Midbrain (tissue), 1 donor: ENCODE results near the gene B4GALNT1.
A peak's percentile ranks its signal among the peaks of the same experiment; 100 is the strongest.
"Not testable (repeated sequence)": the region's sequence is repeated elsewhere in the genome, so short reads cannot be mapped to it uniquely, and the experiment has no call there.

Source experiments
- DNase-seq: peaks from one replicate; lab custom pipeline; 2025; lab: John Stamatoyannopoulos, UW

Gene B4GALNT1

DNA sequence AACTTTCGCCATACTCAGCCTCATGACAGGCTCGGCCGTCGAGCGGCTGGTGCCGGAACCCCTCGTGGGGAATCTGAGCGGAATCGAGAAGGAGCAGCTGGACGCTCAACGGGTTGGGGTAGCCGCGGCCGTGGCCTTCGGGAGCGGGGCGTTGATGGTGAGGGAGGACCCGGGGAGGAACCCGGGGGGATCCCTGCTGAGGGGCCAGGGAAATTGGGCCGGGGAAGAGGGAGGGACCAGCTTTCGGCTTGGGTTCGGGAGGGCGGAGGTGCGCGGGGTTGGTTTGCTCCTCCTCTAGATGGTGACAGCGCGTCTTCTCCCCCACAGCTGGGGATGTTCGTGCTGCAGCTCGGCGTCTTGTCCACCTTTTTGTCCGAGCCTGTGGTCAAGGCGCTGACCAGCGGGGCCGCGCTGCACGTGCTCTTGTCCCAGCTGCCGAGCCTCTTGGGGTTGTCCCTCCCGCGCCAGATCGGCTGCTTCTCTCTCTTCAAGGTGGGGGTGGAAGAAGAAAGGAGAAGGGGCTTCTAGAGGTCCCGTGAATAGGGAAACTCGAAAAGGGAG, 12.0 kb downstream of the B4GALNT1 start:
- no peak for DNase-seq

DNA sequence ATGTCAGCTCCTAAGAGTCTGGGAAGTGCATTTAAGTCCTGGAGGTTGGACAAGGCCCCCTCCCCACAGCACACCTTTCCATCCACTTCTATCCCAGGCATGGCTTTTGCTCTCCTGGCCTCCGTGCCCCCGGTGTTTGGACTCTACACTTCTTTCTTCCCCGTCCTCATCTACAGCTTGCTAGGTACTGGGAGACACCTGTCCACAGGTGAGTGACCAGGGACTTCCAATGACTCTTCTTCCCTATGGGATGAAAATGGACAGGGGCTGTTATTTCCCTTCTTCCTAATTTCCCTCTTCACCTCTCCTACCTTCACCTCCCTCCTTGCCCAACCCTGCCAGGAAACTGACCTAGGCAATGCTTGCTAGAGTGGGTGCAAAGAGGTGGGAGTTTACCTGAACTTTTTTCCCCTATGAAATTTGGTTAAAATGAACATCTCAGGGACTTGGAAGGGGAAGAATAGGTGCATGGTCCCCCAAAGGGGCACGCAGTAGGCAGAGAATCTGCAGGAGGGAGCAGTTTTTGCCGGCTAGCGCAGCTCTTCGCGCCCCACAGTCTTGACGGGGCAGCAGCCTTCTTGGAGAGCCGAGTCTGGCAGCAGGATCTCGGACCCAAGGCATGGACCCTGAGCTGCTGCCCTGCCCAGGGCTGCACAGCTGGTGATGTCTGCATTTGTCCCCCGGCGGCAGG, 12.6 kb downstream of the B4GALNT1 start:
- DNase-seq: no peak

DNA sequence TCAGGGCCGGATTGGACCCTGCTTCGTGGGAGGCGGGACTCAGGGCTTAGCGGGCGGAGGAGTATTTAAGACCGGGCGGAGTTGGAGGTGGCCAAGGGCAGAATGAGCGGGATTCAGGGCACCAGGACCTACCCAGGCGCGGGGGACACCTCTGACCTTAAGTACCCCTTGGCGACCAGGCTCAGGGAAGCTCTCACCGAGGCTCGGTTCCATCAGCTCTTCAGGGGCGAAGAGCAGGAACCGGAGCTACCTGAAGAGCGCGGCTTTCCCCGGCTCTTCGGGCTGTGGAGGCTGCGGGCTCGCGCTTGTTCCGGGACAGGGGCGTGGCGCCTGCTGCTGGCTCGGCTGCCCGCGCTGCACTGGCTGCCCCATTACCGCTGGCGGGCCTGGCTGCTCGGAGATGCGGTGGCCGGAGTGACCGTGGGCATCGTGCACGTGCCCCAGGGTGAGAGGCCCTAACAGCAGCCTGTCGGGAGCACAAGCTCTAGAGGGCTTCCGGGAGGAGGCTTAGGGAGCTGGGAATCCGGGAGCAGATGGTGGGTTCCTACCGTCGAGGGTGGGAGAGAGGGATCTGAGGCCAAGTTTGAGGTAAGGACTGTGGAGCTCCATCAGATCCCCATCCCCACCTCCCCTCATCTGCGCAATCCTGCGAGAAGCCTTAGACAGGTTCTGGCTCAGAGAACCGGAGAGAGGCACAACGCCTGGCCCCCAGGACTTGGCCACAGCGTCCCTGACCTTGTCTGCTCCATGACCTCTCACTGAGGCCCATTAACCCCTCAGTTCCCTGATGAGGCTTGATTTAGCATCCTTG, 13.4 kb downstream of the B4GALNT1 start:
- no peak for DNase-seq

DNA sequence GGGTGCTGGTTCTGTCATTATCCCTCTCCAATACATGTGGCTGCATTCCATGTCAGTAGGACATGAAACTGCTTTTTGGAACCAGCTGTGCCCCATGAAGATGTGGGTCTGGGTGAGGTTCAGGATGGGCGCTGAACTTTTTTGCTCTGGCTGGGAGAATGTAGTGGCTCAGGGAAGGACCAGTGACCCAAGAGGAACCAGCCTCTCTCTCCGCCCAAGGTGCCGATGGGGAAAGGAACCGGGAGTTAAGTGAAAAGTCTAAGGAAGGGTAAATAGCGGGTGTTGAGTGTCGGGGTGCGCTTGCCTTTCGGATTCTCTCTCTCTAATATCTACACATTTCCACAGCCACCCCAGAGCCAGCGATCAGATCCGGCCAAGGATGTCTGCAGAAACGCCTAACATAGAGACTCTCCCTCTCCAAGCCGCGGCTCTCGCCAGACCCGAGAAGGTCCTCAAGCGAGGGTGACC, 14.0 kb downstream of the B4GALNT1 start:
- DNase-seq: no peak

DNA sequence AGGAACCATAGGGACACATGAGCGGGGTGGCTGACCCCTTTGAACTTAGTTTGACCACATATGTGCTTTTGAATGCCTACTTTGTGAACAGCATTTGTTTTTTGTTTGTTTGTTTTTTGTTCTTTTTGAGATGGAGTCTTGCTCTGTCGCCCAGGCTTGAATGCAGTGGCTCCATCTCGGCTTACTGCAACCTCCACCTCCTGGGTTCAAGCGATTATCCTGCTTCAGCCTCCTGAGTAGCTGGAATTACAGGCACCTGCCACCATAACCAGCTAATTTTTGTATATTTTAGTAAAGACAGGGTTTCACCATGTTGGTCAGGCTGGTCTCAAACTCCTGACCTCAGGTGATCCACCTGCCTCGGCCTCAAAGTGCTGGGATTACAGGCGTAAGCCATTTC, 14.6 kb downstream of the B4GALNT1 start:
- not testable (repeated sequence) for DNase-seq

DNA sequence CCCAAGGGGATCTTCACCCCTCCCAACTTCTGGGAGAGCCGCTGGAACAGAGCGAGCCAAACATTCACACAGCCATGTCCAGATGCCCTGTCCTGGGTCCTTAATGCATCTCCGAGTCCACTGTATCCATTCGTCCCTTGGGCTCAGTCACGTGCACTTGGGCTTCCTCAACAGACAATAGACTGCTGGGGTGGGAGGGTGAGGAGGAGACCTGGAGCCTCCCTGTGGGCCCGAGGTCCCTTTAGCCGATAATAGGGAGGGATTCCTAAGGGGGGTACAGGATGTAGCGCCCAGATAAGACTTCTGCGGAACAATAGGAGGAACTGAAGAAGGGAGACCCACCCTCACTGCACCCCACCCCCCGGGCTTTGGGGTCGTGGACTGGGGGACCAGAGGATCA, 15.1 kb downstream of the B4GALNT1 start:
- DNase-seq: no peak

DNA sequence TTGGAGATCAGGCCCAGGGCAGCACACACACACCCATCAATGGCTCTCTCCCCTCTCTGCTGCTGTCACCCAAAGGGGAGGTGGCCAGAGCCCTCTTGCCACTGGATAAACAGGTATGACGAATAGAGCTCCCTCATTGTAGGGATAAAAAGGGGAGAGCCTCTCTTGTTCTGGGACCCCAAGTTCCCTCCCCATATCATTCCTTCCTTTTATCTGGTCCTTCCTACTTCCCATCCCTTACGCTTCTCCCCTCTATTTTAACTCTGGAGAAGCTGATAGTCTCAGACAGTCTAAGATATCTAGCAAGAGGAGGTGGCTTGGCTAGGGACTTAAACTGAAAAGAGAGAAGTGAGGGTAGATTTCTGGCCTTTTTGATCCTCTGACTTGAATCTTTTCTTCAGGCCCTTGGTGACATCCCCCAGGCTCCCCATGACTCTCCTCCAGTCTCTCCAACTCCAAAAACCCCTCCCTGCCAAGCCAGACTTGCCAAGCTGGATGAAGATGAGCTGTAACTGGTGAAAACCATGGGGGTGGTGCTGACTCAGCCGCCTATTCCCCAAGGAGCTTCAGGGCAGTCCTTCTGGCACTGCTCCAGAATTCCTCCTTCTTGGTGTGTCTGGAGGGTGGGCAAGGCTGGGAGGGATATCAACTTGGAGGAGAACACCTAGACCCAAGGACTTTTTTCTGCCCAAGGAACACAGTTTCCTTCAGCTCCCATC, 16.5 kb downstream of the B4GALNT1 start:
- DNase-seq: no peak

DNA sequence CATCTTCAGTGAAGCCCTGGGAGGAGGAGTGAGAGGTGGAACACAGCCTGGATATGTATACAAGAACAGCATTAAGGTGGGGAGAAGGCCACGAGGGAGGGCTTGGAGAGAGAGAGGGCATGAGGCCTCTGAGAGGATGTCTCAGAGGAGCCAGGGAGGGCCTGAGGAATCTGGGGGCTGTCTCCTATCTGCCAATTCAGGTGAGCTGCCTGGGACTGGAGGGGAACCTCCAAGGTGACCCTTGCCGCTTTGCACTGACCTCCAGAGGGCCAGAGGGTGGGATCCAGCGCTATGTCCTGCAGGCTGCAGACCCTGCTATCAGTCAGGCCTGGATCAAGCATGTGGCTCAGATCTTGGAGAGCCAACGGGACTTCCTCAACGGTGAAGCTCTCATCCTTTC, 17.4 kb downstream of the B4GALNT1 start:
- no peak for DNase-seq

DNA sequence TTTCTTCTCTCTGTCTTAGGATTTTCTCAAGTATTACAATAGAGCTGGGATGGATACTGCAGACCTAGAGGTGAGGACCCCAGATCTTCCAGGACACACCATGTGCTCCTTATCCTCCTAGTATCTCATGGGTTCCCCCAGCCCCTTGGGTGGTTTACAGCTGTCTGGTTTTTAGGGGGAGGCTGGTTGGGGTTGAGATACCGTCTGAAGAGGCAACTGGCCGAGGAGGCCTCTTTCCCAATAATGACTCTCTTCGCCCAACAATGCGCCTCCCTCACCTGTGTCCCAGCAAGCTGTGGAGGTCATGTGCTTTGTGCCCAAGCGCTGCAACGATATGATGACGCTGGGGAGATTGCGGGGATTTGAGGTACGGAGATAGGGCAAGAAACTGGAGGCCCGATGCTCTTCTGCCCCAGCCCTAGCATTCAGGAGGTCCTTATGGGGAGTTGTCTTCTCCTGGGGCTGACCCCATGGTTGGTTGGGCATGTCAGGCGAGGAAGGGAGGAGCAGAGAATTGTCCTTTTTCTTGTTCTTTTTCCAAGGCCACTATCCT, 18.0 kb downstream of the B4GALNT1 start:
- DNase-seq: no peak

DNA sequence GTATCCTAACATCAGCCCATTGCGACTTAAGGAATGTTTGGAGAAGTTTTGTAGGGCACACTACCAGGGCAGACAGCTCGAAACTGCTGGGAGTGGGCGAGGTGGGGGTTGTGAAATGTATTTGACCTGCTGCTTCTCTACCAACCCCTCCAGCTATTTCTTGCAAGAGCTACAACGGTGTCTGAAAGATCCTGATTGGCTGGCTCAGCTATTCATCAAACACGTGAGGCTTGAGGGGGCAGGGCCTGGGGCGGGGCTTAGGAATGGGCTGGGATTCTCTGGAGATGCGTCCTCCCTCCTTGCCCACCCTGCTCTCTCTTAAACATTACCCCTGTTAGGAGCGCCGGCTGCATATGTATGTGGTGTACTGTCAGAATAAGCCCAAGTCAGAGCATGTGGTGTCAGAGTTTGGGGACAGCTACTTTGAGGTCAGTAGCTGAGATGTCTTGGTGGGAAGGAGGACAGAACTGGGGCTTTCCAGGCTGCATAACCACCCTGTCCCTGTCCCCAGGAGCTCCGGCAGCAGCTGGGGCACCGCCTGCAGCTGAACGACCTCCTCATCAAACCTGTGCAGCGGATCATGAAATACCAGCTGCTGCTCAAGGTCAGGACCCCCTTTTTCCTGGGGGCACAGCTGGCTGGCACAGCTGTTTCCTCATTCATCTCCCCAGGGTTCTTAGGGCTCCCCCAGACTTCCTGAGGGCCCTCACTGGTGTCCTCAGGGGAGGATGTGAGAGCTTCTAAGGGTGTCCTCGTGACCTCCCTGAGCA, 18.6 kb downstream of the B4GALNT1 start:
- DNase-seq: no peak

DNA sequence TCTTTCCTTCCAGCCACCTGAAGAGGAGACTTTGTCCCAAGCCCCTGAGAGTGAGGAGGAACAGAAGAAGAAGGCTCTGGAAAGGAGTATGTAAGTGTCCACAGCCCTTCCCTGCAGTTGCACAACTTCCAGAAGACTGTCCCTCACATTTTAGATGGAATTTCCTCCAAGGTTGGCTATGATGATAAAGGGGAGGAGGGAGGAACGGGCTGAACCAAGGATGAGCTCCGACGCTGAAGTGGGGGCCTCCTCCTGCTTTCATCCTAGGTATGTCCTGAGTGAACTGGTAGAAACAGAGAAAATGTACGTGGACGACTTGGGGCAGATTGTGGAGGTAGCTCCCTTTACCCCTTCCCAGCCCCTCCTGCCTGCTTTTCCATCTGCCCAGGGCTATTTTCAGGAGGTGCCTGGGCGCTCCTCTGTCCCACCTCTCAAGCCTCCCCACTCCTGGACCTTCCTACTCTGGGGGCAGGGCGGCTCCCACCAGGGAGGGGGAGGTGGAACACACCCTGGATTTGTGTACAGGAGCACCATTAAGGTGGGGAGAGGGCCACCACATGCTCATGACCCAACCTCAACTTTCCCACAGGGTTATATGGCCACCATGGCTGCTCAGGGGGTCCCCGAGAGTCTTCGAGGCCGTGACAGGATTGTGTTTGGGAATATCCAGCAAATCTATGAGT, 19.4 kb downstream of the B4GALNT1 start:
- no peak for DNase-seq

DNA sequence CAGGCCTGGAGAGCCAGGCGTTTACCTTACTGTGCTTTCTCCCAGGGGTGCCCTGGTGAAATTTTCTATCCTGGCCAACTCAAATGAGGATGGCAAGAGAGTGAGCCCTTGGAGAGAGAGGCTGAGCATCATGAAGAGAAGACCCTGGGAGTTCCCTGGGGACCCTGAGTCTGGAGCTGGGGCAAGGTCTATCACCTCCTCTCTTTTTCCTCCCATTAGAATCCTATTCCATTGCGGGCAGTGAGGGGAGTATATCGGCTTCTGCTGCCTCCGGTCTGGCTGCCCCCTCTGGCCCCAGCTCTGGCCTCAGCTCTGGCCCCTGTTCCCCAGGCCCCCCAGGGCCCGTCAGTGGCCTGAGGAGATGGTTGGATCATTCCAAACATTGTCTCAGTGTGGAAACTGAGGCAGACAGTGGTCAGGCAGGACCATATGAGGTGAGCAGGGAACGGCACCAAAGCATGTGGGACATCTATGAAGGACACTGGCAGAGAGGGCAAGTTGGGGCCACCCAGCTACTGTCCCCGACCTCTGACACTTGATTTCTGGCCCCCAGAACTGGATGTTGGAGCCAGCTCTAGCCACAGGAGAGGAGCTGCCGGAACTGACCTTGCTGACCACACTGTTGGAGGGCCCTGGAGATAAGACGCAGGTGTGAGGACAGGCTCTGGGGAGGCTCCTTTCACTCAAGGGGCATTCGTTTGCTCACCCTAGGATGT, 20.1 kb downstream of the B4GALNT1 start:
- DNase-seq: no peak

DNA sequence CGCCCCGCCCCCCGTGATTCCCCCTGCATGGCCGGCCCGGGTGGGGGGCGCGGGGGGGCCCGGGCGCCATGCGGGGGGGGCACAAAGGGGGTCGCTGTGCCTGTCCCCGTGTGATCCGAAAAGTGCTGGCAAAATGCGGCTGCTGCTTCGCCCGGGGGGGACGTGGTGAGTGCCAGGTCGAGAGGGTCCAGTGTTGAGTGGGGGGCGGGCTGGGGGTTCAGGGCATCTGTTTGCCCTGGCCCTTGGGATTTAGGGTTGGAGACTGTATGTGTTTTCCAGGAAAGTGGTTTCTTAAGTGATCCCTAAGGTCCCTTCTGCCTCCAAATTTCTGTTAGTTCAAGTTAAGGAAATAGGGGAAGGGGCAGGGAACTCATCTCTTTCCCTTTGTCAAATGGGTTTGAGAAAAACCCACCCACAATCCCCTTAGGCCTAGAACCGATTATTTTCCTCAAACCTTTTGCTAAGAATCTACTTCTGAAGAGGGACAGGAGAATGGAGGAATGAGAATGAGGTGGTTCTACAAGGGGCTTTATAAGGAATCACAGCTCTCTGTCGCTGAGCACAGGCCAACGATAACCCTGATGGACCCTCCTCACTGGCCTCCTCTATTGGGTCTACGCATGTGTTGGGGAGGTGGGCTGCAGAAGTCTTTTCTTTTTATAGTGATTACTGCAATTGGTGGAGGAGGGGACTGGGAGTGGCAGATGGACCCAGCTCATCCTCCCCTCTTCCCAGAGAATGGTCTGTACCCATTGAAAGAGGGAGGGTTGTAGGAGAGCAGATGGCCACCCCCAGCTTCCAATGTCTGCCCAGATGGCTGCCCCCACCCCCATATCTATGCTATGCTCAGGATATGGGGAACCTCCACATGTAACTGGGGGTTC, 20.9 kb downstream of the B4GALNT1 start:
- DNase-seq: no peak

DNA sequence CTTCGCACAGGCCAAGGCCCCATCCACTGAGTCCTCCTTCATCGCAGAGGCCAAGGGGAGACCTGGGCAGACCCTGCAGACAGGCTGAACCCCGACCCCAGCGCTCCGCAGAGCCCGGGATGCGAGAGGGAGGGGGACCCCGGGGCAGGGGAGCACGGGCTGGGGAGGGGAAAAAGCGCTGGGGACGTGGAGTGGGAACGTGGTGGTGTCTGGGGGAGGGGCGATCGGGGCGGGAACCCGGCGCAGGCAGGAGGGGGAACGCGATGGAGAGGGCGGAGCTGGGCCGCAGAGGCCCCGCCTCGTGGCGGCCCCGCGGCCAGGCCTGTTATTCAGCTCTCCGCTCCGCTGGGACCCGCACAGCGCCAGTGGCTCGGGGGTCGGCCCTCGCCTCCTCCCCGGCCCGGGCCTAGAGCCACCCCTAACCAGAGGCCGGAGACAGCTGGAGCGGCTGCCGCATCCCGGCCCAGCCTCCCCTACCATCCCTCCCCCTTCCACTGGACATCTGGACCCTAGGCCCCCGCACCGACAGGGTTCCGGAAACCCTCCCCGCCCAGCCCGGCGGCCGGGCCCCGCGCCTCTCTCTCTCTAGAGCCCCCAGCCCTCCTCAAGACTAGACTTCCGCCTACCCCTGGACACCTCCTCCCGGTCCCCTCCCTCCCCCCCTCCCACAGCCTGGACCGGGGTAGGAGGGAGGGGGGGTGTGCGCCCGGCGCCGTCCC, 21.7 kb downstream of the B4GALNT1 start, which contains the start of gene ARHGEF25:
Gene ARHGEF25 (plus strand): TSS at position 328 of the 719 bp plus-strand sequence. CDS start 460 bp downstream, outside the sequence.
- peak; percentile 45 for DNase-seq

DNA sequence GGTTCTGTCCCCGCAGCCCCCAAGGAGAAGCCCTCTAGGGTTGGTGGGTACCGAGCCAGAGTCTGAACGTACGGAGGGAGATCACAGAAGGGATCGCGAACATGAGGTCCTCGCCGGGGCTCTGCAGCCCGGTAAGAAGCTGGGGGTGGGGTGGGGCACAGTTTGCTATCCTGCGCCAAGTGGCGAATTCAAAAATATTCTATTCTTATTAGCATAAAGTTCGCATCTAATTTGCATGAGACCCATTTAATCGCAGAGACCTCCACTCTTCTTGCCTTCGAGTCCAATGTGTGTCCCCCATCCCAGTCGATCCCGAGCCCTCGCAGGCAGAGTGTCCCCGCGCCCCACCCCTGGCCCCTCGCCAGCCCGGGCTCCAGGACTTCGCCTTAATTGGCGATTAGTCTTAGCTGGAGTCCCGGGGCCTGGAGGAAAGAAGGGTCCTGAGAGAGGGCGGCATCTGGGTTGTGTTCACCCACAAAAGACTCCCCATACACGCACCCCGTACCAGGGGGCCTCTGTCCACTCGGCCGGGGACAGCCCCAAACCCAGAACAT, 22.4 kb downstream of the B4GALNT1 start:
- no peak for DNase-seq

DNA sequence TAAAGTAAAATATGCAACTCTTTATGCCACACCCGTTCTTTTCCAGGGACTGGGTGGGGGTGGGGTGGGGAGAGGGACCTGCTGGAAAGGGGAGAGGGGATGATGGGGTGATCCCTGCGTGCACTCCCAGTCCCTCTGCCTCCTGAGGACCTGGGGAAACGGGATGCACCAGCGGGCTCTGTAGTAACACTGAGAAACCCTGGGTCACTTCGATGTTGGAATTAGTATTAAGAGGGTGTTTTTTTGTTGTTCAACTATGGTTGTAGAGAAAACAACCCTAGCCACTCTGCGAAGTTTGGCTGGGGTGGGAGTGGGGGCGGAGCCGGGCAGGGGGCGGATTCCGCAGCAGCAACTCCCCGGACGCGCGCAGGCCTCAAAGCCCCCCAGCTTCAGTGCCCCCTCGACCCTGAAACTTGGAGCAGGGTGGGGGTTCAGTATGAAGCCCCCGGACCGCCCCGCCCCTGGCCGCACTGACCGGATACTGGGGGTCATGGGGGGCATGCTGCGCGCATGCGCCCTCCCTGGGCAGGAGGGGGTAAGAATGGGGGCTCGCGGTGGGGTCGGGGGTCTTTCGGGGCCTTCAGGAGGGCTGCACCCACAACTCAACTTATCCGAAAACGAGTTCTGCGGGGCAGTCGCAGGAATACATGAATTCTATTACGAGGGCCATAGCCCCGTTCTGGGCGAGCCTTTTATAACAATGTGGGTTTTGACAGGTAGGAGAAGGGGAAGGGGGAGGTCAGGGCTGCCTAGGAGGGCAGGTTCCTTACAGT, 23.0 kb downstream of the B4GALNT1 start:
- DNase-seq: no peak
